Measurements from ENCODE around the gene MTFR1L.

Gene MTFR1L

DNA sequence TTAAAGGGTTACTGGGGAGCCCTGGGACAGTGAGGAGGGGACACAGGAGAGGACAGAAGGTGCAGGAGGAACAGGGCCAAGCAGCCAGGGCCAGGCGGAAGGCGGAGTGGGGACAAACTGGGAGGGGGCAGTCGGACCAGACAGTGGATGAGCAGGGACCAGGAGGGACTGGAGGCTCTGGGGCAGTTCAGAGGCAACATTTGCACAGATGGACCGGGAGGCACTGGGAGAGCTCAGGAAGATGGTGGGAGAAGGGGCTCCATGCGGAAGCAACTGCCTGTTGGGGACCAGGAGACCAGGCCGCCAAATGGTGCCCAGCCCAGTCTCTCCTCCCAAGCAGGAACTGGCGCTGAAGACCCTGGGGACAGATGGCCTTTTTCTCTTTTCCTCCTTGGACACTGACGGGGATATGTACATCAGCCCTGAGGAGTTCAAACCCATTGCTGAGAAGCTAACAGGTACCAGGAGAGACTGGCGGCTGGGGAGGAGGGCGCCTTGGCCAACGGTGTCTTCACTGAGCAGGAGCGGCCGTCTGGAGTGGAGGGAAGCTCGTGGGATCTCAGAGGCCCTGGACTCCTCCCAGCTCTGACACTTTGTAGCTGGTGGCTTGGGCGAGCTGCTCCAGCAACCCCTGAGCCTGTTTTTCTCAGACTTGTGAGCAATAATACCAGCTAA lies 18.9 kb upstream of the MTFR1L start:
- H3K4me3 ChIP-seq (ENCODE audit: low read depth, low read length): peak overlapping the region; percentile 67
- peaks cover 26% of the 10 kb centered on the region for H3K4me1 ChIP-seq (ENCODE audit: control insufficient read depth, insufficient read depth, low read length)
- peak overlapping the region; percentile 54 for H3K9ac ChIP-seq (ENCODE audit: low read length)

GRCh38 chr1:25802915-25803314 lies 16.8 kb upstream of the MTFR1L start:
- Histone ChIP-seq H3K9me3 (ENCODE audit: control insufficient read depth, insufficient read depth, low read depth, low read length) (no peaks in the 10 kb centered on the region), H3K9ac (ENCODE audit: low read length) (no peak overlapping the region), H3K4me1 (ENCODE audit: control insufficient read depth, insufficient read depth, low read length) (peaks cover 20% of the 10 kb centered on the region), H3K27ac (ENCODE audit: low read depth, low read length) (no peak overlapping the region), H3K4me3 (ENCODE audit: low read depth, low read length) (no peak overlapping the region), H3K36me3 (ENCODE audit: control insufficient read depth, insufficient read depth, low read length) (peaks cover 26% of the 10 kb centered on the region), H3K27me3 (ENCODE audit: control insufficient read depth, insufficient read depth, low read length) (no peaks in the 10 kb centered on the region)

More for the DNA sequence above, 18.9 kb upstream of the MTFR1L start:
- Histone ChIP-seq H3K27ac (ENCODE audit: low read depth, low read length) (no peak overlapping the region), H3K9me3 (ENCODE audit: control insufficient read depth, insufficient read depth, low read depth, low read length) (no peaks in the 10 kb centered on the region), H3K36me3 (ENCODE audit: control insufficient read depth, insufficient read depth, low read length) (peaks cover 8% of the 10 kb centered on the region), H3K27me3 (ENCODE audit: control insufficient read depth, insufficient read depth, low read length) (no peaks in the 10 kb centered on the region)

GRCh38 chr1:25803368-25803767 lies 16.4 kb upstream of the MTFR1L start:
- H3K4me3 ChIP-seq (ENCODE audit: low read depth, low read length): no peak overlapping the region
- no peaks in the 10 kb centered on the region for H3K9me3 ChIP-seq (ENCODE audit: control insufficient read depth, insufficient read depth, low read depth, low read length)
- no peak overlapping the region for H3K27ac ChIP-seq (ENCODE audit: low read depth, low read length)
- H3K27me3 ChIP-seq (ENCODE audit: control insufficient read depth, insufficient read depth, low read length): no peaks in the 10 kb centered on the region
- peaks cover 28% of the 10 kb centered on the region for H3K36me3 ChIP-seq (ENCODE audit: control insufficient read depth, insufficient read depth, low read length)
- no peak overlapping the region for H3K9ac ChIP-seq (ENCODE audit: low read length)
- peaks cover 20% of the 10 kb centered on the region for H3K4me1 ChIP-seq (ENCODE audit: control insufficient read depth, insufficient read depth, low read length)

DNA sequence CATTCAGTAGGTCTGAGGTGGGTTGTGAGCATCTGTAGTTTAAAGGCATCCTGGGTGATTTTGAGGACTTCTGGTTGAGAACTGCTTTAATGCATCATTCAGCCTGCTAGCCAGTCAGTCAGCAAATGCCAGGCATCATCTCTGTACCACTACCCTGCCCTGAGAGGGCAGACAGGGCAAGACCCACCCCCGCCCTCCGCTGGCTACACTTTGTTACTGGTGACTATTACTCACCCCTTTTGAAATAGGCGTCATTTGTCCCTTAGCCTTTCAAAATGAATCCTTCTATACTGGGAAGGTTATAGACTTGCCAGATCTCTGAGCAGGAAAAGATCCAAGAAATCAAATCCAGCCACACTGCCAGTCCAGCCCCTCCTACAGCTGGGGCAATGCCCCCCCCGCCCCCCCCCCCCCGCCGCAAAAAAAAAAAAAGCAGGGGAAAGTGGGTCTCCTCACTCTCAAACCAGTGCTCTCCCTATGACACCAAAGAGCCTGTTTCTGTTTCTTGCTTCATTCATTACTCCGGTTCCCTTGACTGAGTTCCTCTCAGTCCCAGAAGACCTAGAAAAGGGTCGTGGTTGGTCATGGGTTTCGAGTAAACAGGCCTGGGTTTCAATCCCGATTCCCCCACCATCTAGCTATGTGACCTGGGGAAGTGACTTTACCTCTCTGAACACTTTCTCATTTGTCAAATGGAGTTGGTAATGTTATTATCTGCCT lies 15.3 kb upstream of the MTFR1L start:
- H3K27ac ChIP-seq (ENCODE audit: low read depth, low read length): no peak overlapping the region
- H3K4me1 ChIP-seq (ENCODE audit: control insufficient read depth, insufficient read depth, low read length): peaks cover 16% of the 10 kb centered on the region
- H3K27me3 ChIP-seq (ENCODE audit: control insufficient read depth, insufficient read depth, low read length): no peaks in the 10 kb centered on the region
- no peaks in the 10 kb centered on the region for H3K9me3 ChIP-seq (ENCODE audit: control insufficient read depth, insufficient read depth, low read depth, low read length)
- no peak overlapping the region for H3K9ac ChIP-seq (ENCODE audit: low read length)
- no peak overlapping the region for H3K4me3 ChIP-seq (ENCODE audit: low read depth, low read length)
- peaks cover 38% of the 10 kb centered on the region for H3K36me3 ChIP-seq (ENCODE audit: control insufficient read depth, insufficient read depth, low read length)

DNA sequence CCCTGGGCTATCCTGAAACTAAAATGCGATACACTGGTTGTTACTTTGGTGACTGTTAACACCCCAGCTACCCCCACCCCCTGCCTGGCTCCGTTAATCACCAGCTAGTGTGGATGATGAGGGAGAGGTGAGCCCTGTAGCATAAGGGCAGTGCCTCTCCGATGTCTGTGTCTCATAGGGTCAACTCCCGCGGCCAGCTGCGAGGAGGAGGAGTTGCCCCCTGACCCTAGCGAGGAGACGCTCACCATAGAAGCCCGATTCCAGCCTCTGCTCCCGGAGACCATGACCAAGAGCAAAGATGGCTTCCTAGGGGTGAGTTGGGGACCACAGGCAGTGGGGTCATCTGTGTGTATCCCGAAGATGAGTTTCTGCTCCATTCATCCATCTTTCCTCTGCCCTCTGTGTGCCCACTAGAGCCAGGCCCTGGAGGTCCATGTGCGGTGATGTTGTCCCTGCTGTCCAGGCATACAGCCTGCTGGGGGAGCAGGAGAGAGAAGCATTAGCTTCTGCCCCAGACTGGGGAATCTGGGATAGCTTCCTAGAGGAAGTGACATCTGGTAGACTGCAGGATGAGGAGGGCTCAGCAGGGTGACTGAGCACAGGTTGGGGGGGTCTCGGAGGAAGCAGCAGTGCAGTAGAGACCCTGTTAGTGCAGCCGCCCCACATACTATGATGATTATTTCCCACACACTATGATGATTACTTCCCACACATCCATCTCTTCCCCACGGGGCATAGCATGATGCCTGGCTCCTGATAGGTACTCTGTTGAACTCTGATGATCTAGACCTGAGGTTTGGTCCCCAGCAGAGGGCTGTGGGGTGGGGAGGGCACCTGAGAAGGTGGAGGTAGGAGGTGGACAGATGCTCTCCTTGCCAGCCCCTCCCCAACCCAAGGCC lies 14.5 kb upstream of the MTFR1L start:
- H3K9me3 ChIP-seq (ENCODE audit: control insufficient read depth, insufficient read depth, low read depth, low read length): no peaks in the 10 kb centered on the region
- peaks cover 12% of the 10 kb centered on the region for H3K4me1 ChIP-seq (ENCODE audit: control insufficient read depth, insufficient read depth, low read length)
- H3K27me3 ChIP-seq (ENCODE audit: control insufficient read depth, insufficient read depth, low read length): no peaks in the 10 kb centered on the region
- no peak overlapping the region for H3K4me3 ChIP-seq (ENCODE audit: low read depth, low read length)
- H3K9ac ChIP-seq (ENCODE audit: low read length): no peak overlapping the region
- H3K36me3 ChIP-seq (ENCODE audit: control insufficient read depth, insufficient read depth, low read length): peaks cover 42% of the 10 kb centered on the region
- no peak overlapping the region for H3K27ac ChIP-seq (ENCODE audit: low read depth, low read length)

GRCh38 chr1:25805863-25806225 lies 13.9 kb upstream of the MTFR1L start:
- peaks cover 12% of the 10 kb centered on the region for H3K4me1 ChIP-seq (ENCODE audit: control insufficient read depth, insufficient read depth, low read length)
- no peak overlapping the region for H3K4me3 ChIP-seq (ENCODE audit: low read depth, low read length)
- no peaks in the 10 kb centered on the region for H3K27me3 ChIP-seq (ENCODE audit: control insufficient read depth, insufficient read depth, low read length)
- H3K9ac ChIP-seq (ENCODE audit: low read length): no peak overlapping the region
- H3K36me3 ChIP-seq (ENCODE audit: control insufficient read depth, insufficient read depth, low read length): peaks cover 48% of the 10 kb centered on the region
- H3K9me3 ChIP-seq (ENCODE audit: control insufficient read depth, insufficient read depth, low read depth, low read length): no peaks in the 10 kb centered on the region
- no peak overlapping the region for H3K27ac ChIP-seq (ENCODE audit: low read depth, low read length)

- no peak overlapping the region for H3K9ac ChIP-seq (ENCODE audit: low read length)
- no peak overlapping the region for H3K27ac ChIP-seq (ENCODE audit: low read depth, low read length)
- H3K9me3 ChIP-seq (ENCODE audit: control insufficient read depth, insufficient read depth, low read depth, low read length): no peaks in the 10 kb centered on the region
- H3K4me1 ChIP-seq (ENCODE audit: control insufficient read depth, insufficient read depth, low read length): peaks cover 11% of the 10 kb centered on the region
- peaks cover 53% of the 10 kb centered on the region for H3K36me3 ChIP-seq (ENCODE audit: control insufficient read depth, insufficient read depth, low read length)
- no peaks in the 10 kb centered on the region for H3K27me3 ChIP-seq (ENCODE audit: control insufficient read depth, insufficient read depth, low read length)
- H3K4me3 ChIP-seq (ENCODE audit: low read depth, low read length): no peak overlapping the region
Measured at GRCh38 chr1:25806418-25806817, 13.3 kb upstream of the MTFR1L start.

DNA sequence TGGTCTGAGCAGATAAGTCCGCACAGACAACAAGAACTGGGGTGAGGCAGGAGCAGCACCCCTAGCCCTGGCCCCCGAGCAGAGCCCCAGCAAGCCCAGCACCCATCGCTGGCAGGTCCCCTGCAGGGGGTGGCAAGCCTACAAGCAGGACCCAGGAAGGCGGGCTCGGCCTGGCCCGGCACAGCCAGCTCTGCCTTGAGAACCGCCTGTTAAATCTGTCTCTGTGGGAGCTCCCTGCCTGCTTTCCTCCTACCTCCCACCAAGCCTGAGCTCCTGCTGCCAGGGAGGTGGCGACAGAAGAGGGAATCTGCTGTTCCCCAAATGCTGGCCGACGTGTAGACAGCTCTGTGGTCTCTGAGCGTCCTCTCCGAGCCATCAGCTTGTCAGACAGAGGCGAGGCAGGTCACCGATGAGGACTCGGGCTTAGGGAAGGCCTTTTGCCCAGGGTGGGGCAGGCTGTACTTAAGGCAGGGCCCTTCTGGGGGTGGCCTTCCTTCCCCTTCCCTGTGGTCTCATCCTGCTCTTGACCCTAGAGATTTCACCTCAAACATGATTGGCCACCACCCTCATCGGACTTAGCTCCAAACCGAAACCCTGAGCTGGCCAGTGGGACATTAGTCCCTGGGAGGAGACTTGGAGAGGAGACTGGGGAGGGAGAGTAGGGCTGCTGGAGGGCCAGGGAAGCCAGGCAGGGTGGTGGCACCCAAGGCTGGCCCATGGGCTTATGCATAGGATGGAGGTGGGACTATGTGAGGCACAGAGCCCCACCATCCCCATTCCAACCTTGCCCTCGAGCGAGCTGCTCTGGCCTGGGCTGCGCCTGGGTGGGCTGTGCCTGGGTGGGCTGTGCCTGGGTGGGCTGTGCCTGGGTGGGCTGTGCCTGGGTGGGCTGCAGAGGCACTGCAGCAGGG lies 12.0 kb upstream of the MTFR1L start:
- Histone ChIP-seq H3K27ac (ENCODE audit: low read depth, low read length) (no peak overlapping the region), H3K36me3 (ENCODE audit: control insufficient read depth, insufficient read depth, low read length) (peaks cover 63% of the 10 kb centered on the region), H3K9ac (ENCODE audit: low read length) (no peak overlapping the region), H3K4me3 (ENCODE audit: low read depth, low read length) (no peak overlapping the region), H3K9me3 (ENCODE audit: control insufficient read depth, insufficient read depth, low read depth, low read length) (no peaks in the 10 kb centered on the region), H3K27me3 (ENCODE audit: control insufficient read depth, insufficient read depth, low read length) (no peaks in the 10 kb centered on the region), H3K4me1 (ENCODE audit: control insufficient read depth, insufficient read depth, low read length) (peaks cover 11% of the 10 kb centered on the region)

- Histone ChIP-seq H3K36me3 (ENCODE audit: control insufficient read depth, insufficient read depth, low read length) (peaks cover 69% of the 10 kb centered on the region), H3K9ac (ENCODE audit: low read length) (no peak overlapping the region), H3K27me3 (ENCODE audit: control insufficient read depth, insufficient read depth, low read length) (no peaks in the 10 kb centered on the region), H3K27ac (ENCODE audit: low read depth, low read length) (no peak overlapping the region), H3K9me3 (ENCODE audit: control insufficient read depth, insufficient read depth, low read depth, low read length) (no peaks in the 10 kb centered on the region), H3K4me1 (ENCODE audit: control insufficient read depth, insufficient read depth, low read length) (peaks cover 11% of the 10 kb centered on the region), H3K4me3 (ENCODE audit: low read depth, low read length) (no peak overlapping the region)
Measured at GRCh38 chr1:25808481-25809244, 11.1 kb upstream of the MTFR1L start.
